Liver (tissue), 3 donors: ENCODE data around the gene ELOA.

Experiments
- SP1 ChIP-seq: IDR thresholded peaks from 2 replicates; pipeline ENCODE4 v1.6.1; 2018; ENCODE audit warnings: antibody characterized with exemption, mild to moderate bottlenecking
- YY1 ChIP-seq: IDR thresholded peaks from 2 replicates; pipeline ENCODE4 v1.6.1; 2016; ENCODE audit warnings: antibody characterized with exemption, mild to moderate bottlenecking
- TF ChIP-seq, protein P1 (sequence below): fragments of 150-350 bp; IDR thresholded peaks from 2 replicates; pipeline ENCODE4 v1.5.1; 2017; ENCODE audit warnings: improper control_type of control experiment, low read depth, low read length; ENCODE audit not compliant: missing input control
- donor health status: healthy.
- donor health status: healthy.

DNA sequence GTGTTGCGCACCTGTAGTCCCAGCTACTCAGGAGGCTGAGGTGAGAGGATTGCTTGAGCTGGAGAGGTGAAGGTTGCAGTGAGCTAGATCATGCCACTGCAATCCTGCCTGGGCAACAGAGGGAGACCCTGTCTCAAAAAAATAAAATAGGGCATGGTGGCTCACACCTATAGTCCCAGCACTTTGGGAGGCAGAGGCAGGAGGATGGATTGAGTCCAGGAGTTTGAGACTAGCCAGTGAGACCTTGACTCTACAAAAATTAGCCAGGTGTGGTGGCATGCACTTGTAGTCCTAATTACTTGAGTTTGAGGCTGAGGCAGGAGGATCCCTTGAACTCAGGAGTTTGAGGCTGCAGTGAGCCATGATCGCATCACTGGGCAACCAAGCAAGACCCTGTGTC is 42.0 kb upstream of the ELOA start:
- TF ChIP-seq, protein P1, sequence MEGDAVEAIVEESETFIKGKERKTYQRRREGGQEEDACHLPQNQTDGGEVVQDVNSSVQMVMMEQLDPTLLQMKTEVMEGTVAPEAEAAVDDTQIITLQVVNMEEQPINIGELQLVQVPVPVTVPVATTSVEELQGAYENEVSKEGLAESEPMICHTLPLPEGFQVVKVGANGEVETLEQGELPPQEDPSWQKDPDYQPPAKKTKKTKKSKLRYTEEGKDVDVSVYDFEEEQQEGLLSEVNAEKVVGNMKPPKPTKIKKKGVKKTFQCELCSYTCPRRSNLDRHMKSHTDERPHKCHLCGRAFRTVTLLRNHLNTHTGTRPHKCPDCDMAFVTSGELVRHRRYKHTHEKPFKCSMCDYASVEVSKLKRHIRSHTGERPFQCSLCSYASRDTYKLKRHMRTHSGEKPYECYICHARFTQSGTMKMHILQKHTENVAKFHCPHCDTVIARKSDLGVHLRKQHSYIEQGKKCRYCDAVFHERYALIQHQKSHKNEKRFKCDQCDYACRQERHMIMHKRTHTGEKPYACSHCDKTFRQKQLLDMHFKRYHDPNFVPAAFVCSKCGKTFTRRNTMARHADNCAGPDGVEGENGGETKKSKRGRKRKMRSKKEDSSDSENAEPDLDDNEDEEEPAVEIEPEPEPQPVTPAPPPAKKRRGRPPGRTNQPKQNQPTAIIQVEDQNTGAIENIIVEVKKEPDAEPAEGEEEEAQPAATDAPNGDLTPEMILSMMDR: no peak
- TF ChIP-seq SP1 (no peak), YY1 (no peak)
